B cell (primary cell): Measurements from ENCODE around the gene NPM3. TPM values are rescaled to one million over a fixed set of nuclear protein-coding genes. Genes with fewer than 3 reads are reported as not detected.
A peak's percentile ranks its signal among the peaks of the same experiment; 100 is the strongest.

ENCODE experiments used
- ATAC-seq: fragments of 200-7000 bp; cut with Tn5 transposase; one replicate; pipeline ENCODE4 v1.10.0; 2021; ENCODE audit warnings: low read depth, mild to moderate bottlenecking, moderate number of reproducible peaks, moderate library complexity
- CTCF ChIA-PET: fragments of 350-600 bp; sonication (Branson Sonifier 250); formaldehyde crosslinking; loops from one replicate; lab custom pipeline; 2021; ENCODE audit warnings: antibody characterized with exemption, inconsistent platforms; lab: Charles Lee
- POLR2A ChIA-PET: fragments of 350-600 bp; sonication (Branson Sonifier 250); formaldehyde crosslinking; loops from one replicate; lab custom pipeline; 2021; ENCODE audit warnings: antibody characterized with exemption; lab: Charles Lee
- DNase-seq: peaks from one replicate; pipeline ENCODE4 v3.0.0; 2013
- H2AFZ ChIP-seq: 2 replicates; pipeline ENCODE4 v1.6.1; 2012; ENCODE audit warnings: mild to moderate bottlenecking, low read depth, low read length; ENCODE audit not compliant: insufficient read depth, poor library complexity, severe bottlenecking
- H3K27ac ChIP-seq, 2 donors: 1 replicate in 1 of 2; 2 replicates in 1 of 2; pipeline ENCODE4 v1.5.1; 2012 to 2013; ENCODE audit warnings: low read length in 2 of 2, mild to moderate bottlenecking in 2 of 2, moderate library complexity in 1 of 2
- H3K27me3 ChIP-seq, 4 experiments: fragments of 200-600 bp in 1 of 4; sonication (generic) in 1 of 4; replicated peaks in 1 of 4; 1 replicate in 2 of 4; 2 replicates in 2 of 4; pipeline versions ENCODE4 v1.6.1 to v1.7.0; 2013 to 2016; ENCODE audit warnings: low read length in 3 of 4, mild to moderate bottlenecking in 2 of 4, mixed read lengths in 1 of 4, moderate library complexity in 1 of 4; ENCODE audit not compliant: insufficient read depth in 4 of 4, control insufficient read depth in 3 of 4; ENCODE audit errors: control extremely low read depth in 1 of 4
- H3K36me3 ChIP-seq, 2 experiments: replicated peaks in 1 of 2; 1 replicate in 1 of 2; 2 replicates in 1 of 2; pipeline versions ENCODE4 v1.6.1 to v1.7.1; 2013; ENCODE audit warnings: low read length in 1 of 2; ENCODE audit not compliant: insufficient read depth in 2 of 2, control insufficient read depth in 1 of 2; ENCODE audit errors: control extremely low read depth in 1 of 2, extremely low read depth in 1 of 2
- H3K4me1 ChIP-seq, 2 donors: fragments of 200-600 bp in 1 of 2; sonication (generic) in 1 of 2; 1 replicate in 1 of 2; 2 replicates in 1 of 2; pipeline versions ENCODE4 v1.5.1 to v1.6.1; 2013 to 2017; ENCODE audit warnings: low read length in 2 of 2; ENCODE audit not compliant: control insufficient read depth in 2 of 2, insufficient read depth in 2 of 2
- H3K4me2 ChIP-seq: replicated peaks from 2 replicates; pipeline ENCODE3; 2012; ENCODE audit warnings: mild to moderate bottlenecking, low read depth, low read length; ENCODE audit not compliant: poor library complexity, severe bottlenecking
- H3K4me3 ChIP-seq, 5 experiments: fragments of 200-600 bp in 1 of 5; sonication (generic) in 1 of 5; 1 replicate in 3 of 5; 2 replicates in 2 of 5; pipeline versions ENCODE4 v1.5.1 to v1.7.0; 2011 to 2016; ENCODE audit warnings: low read length in 4 of 5, mild to moderate bottlenecking in 4 of 5, low read depth in 2 of 5, control low read depth in 1 of 5, moderate library complexity in 1 of 5; ENCODE audit not compliant: insufficient read depth in 1 of 5; ENCODE audit errors: control extremely low read depth in 1 of 5, extremely low read depth in 1 of 5
- H3K79me2 ChIP-seq: fragments of 200-600 bp; sonication (generic); one replicate; pipeline ENCODE4 v1.6.0; 2016; ENCODE audit warnings: low read length; ENCODE audit not compliant: control insufficient read depth, insufficient read depth
- H3K9ac ChIP-seq: fragments of 200-600 bp; sonication (generic); 2 replicates; pipeline ENCODE4 v1.6.1; 2017; ENCODE audit warnings: mild to moderate bottlenecking, low read length, moderate library complexity
- H3K9me3 ChIP-seq, 3 donors: one replicate each; pipeline versions ENCODE4 v1.6.1 to v1.7.1; 2013; ENCODE audit warnings: low read length in 2 of 3; ENCODE audit not compliant: control insufficient read depth in 2 of 3, insufficient read depth in 1 of 3; ENCODE audit errors: control extremely low read depth in 1 of 3
- H4K20me1 ChIP-seq: 2 replicates; pipeline ENCODE4 v1.6.0; 2012; ENCODE audit warnings: mild to moderate bottlenecking, low read length; ENCODE audit not compliant: insufficient read depth, control insufficient read depth, poor library complexity, severe bottlenecking
- H3K27ac Mint-ChIP-seq: one replicate; pipeline ENCODE4 v1.8.0; 2021; ENCODE audit warnings: mixed read lengths
- H3K27me3 Mint-ChIP-seq: one replicate; pipeline ENCODE4 v1.8.0; 2021; ENCODE audit warnings: mixed read lengths
- H3K4me1 Mint-ChIP-seq: one replicate; pipeline ENCODE4 v1.8.0; 2021; ENCODE audit warnings: mixed read lengths
- H3K4me3 Mint-ChIP-seq: one replicate; pipeline ENCODE4 v1.8.0; 2021; ENCODE audit warnings: mixed read lengths
- H3K9me3 Mint-ChIP-seq: one replicate; pipeline ENCODE4 v1.8.0; 2022; ENCODE audit warnings: mixed read lengths; ENCODE audit not compliant: insufficient read depth
- EZH2 ChIP-seq: IDR thresholded peaks from 2 replicates; pipeline ENCODE4 v1.6.1; 2012; ENCODE audit warnings: borderline replicate concordance, low read depth, mild to moderate bottlenecking, moderate library complexity, low read length; ENCODE audit not compliant: insufficient read depth, poor library complexity, severe bottlenecking
- WGBS: methylation state at CpG from one replicate; pipeline ENCODE4 v1.1.5; 2013; ENCODE audit warnings: missing lambda C conversion rate; ENCODE audit not compliant: insufficient coverage; 5-methylcytosine and 5-hydroxymethylcytosine counted together
- intact Hi-C: fragments of 100-400 bp; cut with micrococcal nuclease; formaldehyde crosslinking; loops from one replicate; pipeline ENCODE4 v1.10.0; 2022
- polyA plus RNA-seq: library from polyadenylated mRNA; depleted of rRNA; stranded (reverse); fragments of >200 nt; gene quantifications from 2 replicates; pipeline ENCODE4 v1.2.3, GENCODE V29; 2012
- total RNA-seq, 2 donors: library from RNA; stranded (reverse); fragments of 120-200 nt in 1 of 2; gene quantifications; 1 replicate in 1 of 2; 2 replicates in 1 of 2; pipeline versions ENCODE4 v1.2.3 to v1.2.4, GENCODE V29; 2013 to 2022
- TF ChIP-seq, protein P1 (sequence below): fragments of 200-600 bp; IDR thresholded peaks from one replicate; pipeline ENCODE4 v1.8.0; 2022; ENCODE audit warnings: antibody characterized with exemption, mild to moderate bottlenecking

The NPM3 gene
- total and polyA plus RNA-seq, 2 donors (not counting 1 experiment from before 2014, with no cell fraction given), result 7.7 to 13.5 TPM

DNA sequence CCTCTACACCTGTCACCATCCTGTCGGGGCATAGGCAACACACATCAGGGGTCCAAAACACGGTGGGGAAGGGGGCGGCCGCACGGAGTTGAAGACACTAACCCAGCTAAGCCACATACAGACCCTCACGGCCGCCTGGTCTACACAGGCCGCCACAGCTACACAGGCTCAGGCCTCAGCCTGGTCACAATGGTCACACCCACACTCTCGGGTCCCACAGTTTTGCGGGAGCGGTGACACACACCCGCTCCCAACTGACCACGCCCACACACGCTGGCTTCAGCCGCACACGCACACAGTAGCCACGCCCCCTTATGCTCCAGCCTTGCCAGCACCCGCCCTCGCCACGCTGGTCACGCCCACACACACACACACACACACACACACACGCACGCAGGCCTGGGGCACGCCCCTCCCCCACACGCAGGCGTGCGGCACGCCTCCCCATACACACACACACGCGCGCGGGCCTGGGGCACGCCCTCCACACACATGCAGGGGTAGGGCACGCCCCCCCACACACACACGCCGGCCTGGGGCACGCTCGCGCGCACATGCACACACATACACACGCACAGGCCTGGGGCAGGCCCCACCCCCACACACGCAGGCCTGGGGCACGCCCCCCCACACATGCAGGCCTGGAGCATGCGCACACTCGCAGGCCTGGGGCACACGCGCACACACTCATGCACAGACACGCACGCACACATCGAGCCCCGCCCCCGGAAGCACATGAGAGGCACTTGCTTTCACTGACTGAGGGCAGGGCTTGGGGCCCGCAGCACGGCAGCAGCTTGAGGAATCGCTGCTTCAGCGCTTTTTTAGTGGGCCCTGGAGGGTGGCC is 47.3 kb upstream of the NPM3 start:
- ChIA-PET CTCF (interaction anchor here (1.0 to 6.4 kb wide), 2 partner anchors 11 to 13 kb away, joined by 3 to 51 read pairs; partner anchors contain the start of gene KCNIP2), POLR2A (interaction anchor here (0.6 to 7.1 kb wide), 9 partner anchors 9 to 815 kb away, joined by 3 to 102 read pairs (median 5); partner anchors contain the start of genes KCNIP2 and OGA)
- Histone ChIP-seq H3K9me3 (no peaks in the 10 kb centered on the region), H3K9ac (peak overlapping the region; percentile 63), H2AFZ (peak overlapping the region; percentile 77), H3K27ac (peak overlapping the region; percentile 89 to 96), H3K27me3 (no peaks in the 10 kb centered on the region), H3K36me3 (peaks cover 0 to 14% of the 10 kb centered on the region in 2 experiments), H4K20me1 (peaks cover 34% of the 10 kb centered on the region), H3K4me3 (peak overlapping the region; percentile 3 to 72 (median 58)), H3K4me2 (peak overlapping the region; percentile 91), H3K79me2 (peaks cover 39% of the 10 kb centered on the region), H3K4me1 (peaks cover 35 to 58% of the 10 kb centered on the region in 2 donors)
- intact Hi-C loops, result loop anchor here (1.0 to 5.0 kb wide), 5 partner anchors 10 to 817 kb away; partner anchors contain the start of genes ACTR1A, OGA and SUFU
- TF ChIP-seq, protein P1, sequence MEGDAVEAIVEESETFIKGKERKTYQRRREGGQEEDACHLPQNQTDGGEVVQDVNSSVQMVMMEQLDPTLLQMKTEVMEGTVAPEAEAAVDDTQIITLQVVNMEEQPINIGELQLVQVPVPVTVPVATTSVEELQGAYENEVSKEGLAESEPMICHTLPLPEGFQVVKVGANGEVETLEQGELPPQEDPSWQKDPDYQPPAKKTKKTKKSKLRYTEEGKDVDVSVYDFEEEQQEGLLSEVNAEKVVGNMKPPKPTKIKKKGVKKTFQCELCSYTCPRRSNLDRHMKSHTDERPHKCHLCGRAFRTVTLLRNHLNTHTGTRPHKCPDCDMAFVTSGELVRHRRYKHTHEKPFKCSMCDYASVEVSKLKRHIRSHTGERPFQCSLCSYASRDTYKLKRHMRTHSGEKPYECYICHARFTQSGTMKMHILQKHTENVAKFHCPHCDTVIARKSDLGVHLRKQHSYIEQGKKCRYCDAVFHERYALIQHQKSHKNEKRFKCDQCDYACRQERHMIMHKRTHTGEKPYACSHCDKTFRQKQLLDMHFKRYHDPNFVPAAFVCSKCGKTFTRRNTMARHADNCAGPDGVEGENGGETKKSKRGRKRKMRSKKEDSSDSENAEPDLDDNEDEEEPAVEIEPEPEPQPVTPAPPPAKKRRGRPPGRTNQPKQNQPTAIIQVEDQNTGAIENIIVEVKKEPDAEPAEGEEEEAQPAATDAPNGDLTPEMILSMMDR, result no peak
- TF ChIP-seq EZH2, result no peak
- Mint-ChIP-seq H3K27me3 (no peaks in the 10 kb centered on the region), H3K9me3 (no peaks in the 10 kb centered on the region), H3K4me3 (peak overlapping the region; percentile 94), H3K27ac (peak overlapping the region; percentile 99), H3K4me1 (peaks cover 45% of the 10 kb centered on the region)
- under 1% methylated on average over 56 of the region's 56 CpGs for WGBS
- ATAC-seq, result peak; percentile 73
- peak; percentile 99 for DNase-seq
